GM12865 (cell line): Measurements from ENCODE around the gene SLC43A3.

Experiments
- DNase-seq: peaks from one replicate; pipeline ENCODE4 v3.0.0; 2010; ENCODE audit warnings: low read depth
- H3K4me3 ChIP-seq: 2 replicates; pipeline ENCODE4 v1.5.1; 2011; ENCODE audit warnings: mild to moderate bottlenecking, low read depth, low read length, control low read depth
- CTCF ChIP-seq: IDR thresholded peaks from 2 replicates; pipeline ENCODE4 v1.5.1; 2011; ENCODE audit warnings: low read length, control low read depth, low read depth, inconsistent platforms; ENCODE audit not compliant: insufficient read depth; ENCODE audit errors: missing control alignments

SLC43A3 gene

DNA sequence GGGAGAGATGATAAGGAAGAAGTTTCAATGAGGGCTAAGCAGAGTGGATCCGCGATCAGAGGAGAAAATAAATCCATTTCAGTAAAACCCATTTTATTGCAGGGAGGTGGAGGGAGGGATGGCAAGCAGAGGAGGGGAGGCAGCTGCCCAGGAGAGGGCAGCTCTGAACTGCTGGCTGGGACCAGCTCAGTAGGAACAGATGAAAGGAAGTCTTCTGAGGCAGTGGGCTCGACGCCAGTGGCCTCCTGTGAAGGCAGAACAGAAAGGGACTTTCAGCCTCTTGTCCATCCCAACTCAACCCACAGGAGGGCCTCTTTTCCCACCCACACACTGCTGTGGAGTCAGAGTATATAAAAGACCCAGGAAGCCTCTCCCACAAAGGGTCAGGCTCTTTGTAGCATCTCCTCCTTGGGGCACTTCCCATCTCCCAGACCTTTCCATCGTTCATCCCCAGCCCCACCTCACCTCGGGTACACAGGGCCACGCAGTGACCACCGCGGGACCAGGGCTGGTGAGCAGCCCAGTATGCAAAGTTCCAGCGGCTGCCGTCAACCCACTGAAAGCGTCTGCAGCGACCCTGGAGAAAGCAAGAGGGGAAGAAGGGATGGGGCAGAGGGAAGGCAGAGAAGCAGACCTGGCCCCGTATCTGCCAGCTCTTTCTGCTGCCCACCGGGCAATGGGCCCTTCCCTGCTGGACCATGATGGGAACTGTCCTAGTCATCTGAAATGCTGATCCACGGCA lies 39.5 kb downstream of the SLC43A3 start:
- DNase-seq = no peak
- no peak for TF ChIP-seq CTCF

DNA sequence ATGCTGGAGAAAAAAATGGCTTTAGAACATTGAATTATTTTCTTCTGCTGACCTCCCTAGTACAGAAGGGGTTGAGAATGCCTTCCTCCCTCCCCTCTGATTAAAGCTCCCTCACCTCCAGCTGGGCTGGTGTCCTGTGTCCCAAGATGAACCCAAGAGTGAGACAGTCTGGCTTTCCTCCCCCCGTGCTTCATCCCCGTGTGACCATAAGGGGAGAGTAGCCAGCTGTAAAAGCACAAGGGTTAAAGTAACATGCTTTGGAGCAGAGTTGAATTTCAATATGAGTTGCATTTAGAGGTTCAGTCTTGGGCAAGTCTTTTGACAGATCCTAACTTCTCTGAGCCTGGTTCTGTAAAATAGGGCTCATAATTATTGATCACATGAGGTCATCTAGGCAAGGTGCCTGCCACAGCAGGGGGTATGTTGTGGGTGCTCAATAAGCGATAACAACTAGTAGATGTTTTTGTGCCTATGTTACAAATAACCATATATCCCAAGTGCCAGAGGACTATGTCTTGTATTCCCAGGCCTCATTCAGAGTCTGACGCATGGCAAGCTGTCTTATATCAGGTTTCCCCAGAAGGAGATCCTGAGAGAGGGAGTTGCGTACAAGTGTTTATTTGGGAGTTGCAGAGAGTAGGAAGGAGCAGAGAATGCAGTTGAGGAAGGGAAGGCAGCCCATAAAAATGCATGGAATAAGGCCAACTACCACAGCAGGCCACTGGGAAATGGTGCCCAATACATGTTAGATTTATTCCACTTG lies 40.6 kb downstream of the SLC43A3 start:
- no peak overlapping the region for H3K4me3 ChIP-seq
- DNase-seq = no peak
- no peak for TF ChIP-seq CTCF

More for the DNA sequence above, 39.5 kb downstream of the SLC43A3 start:
- no peak overlapping the region for H3K4me3 ChIP-seq

DNA sequence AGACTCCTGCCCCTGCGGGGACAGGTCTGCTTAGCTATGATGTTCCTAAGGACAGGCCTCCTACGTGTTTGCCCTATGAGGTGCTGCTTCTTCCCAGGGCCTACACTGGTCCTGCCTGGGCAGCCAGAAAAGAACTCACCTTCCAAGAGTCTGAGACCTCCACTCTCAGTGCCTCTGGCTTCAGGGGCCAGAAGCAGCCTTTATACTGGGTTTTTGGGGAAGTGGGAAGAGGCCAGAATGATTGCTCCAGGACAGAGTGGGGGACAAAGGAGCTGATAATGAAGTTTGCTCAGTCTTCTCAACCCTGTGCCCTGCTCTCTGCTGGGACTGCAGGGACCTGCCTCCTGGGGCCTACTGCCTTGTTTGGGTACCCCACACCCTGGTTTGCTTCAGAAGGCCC lies 45.9 kb downstream of the SLC43A3 start, which contains the start of gene PRG3:
Gene PRG3 (minus strand): TSS at position 176 of the 400 bp plus-strand sequence. CDS start 442 bp downstream, outside the sequence.
- DNase-seq = no peak
- no peak for TF ChIP-seq CTCF
- H3K4me3 ChIP-seq = no peak within 1 kb of the TSS

DNA sequence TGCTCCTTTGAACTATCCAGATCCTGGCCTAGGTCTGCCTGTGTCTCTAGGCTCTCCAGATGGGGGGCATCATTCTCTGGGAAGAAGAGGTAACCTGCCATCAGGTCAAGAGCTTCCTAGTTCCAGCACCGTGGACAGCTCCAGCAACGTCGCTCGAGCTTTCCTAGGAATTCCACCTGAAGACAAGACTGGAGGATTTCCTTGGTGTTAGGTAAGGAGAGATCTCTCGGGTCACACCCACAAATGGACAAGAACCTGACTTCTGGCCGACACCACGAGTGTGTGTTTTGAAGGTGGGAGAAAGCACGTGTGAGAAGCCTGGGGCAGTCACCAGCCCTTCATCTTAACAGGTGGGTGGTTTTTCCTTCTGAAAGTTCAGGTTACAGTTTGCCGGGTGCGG lies 47.2 kb downstream of the SLC43A3 start:
- no peak for DNase-seq
- TF ChIP-seq CTCF = no peak
- no peak overlapping the region for H3K4me3 ChIP-seq

GRCh38 chr11:57378186-57378585 lies 48.7 kb downstream of the SLC43A3 start:
- no peak for DNase-seq
- no peak for TF ChIP-seq CTCF
- H3K4me3 ChIP-seq = no peak overlapping the region

DNA sequence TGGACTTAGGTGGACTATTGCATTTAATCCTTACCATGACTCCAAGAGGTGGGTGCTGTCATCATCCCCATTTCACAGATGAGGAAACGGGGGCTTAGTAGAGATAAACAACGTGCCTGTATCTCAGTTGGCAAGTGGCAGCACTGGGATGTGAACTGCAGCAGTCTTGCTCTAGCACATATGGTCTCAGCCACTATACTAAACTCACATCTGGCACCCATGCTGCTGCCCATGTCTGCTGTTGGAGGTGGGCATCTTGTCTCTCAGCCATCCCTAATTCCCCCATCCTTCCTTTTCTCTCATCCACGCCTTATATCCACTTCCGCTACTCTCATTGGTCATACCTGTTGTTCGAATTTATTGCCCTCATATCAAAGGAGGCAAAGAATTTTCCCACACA lies 49.8 kb downstream of the SLC43A3 start:
- DNase-seq = no peak
- no peak for TF ChIP-seq CTCF
- H3K4me3 ChIP-seq = no peak overlapping the region
